HEK293 (cell line): ENCODE data around the gene CEND1.

Experiments
- CTCF ChIP-seq: fragments of 450-650 bp; formaldehyde crosslinking; IDR thresholded peaks from 2 replicates; pipeline ENCODE4 v1.5.1; 2016; ENCODE audit warnings: missing biosample characterization, missing genetic modification characterization
- KLF16 ChIP-seq: fragments of 450-650 bp; formaldehyde crosslinking; IDR thresholded peaks from 2 replicates; pipeline ENCODE4 v1.5.1; 2017; ENCODE audit warnings: missing biosample characterization, missing genetic modification characterization
- KLF8 ChIP-seq: fragments of 450-650 bp; formaldehyde crosslinking; IDR thresholded peaks from 2 replicates; pipeline ENCODE4 v1.5.1; 2016; ENCODE audit warnings: missing biosample characterization, missing genetic modification characterization
- ZBTB21 ChIP-seq: fragments of 450-650 bp; formaldehyde crosslinking; IDR thresholded peaks from 2 replicates; pipeline ENCODE4 v1.5.1; 2017; ENCODE audit warnings: missing biosample characterization, missing genetic modification characterization
- ZFP69B ChIP-seq: fragments of 450-650 bp; formaldehyde crosslinking; IDR thresholded peaks from 2 replicates; pipeline ENCODE4 v1.5.1; 2016; ENCODE audit warnings: missing biosample characterization, missing genetic modification characterization
- ZNF10 ChIP-seq: fragments of 450-650 bp; formaldehyde crosslinking; IDR thresholded peaks from 2 replicates; pipeline ENCODE4 v1.5.1; 2017; ENCODE audit warnings: missing biosample characterization, missing genetic modification characterization
- ZNF416 ChIP-seq: fragments of 450-650 bp; formaldehyde crosslinking; IDR thresholded peaks from 2 replicates; pipeline ENCODE4 v1.5.1; 2016; ENCODE audit warnings: missing biosample characterization, missing genetic modification characterization
- TF ChIP-seq, protein P1 (sequence below): fragments of 450-650 bp; formaldehyde crosslinking; IDR thresholded peaks from 2 replicates; pipeline ENCODE4 v1.5.1; 2016; ENCODE audit warnings: missing biosample characterization, missing genetic modification characterization

GRCh38 chr11:830295-831117 is 40.6 kb upstream of the CEND1 start:
- TF ChIP-seq ZNF10 (tag by site-specific recombination): no peak
- TF ChIP-seq, protein P1, sequence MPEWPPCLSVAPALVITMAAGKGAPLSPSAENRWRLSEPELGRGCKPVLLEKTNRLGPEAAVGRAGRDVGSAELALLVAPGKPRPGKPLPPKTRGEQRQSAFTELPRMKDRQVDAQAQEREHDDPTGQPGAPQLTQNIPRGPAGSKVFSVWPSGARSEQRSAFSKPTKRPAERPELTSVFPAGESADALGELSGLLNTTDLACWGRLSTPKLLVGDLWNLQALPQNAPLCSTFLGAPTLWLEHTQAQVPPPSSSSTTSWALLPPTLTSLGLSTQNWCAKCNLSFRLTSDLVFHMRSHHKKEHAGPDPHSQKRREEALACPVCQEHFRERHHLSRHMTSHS (tag by site-specific recombination): no peak
- TF ChIP-seq ZBTB21 (tag by site-specific recombination): no peak
- no peak for TF ChIP-seq CTCF
- TF ChIP-seq KLF8 (tag by site-specific recombination): no peak
- no peak for TF ChIP-seq ZNF416 (tag by site-specific recombination)
- no peak for TF ChIP-seq ZFP69B (tag by site-specific recombination)
- TF ChIP-seq KLF16 (tag by site-specific recombination): no peak
